Measurements from ENCODE around the gene ADTRP. TPM values are rescaled to one million over a fixed set of nuclear protein-coding genes. Genes with fewer than 3 reads are reported as not detected.

The ADTRP gene
- total and polyA plus RNA-seq, 2 of the 13 experiments (the other 11 are each of a cell fraction or from before 2014, with no cell fraction given) = not detected

- TF ChIP-seq ZBTB44 (CRISPR knock-in tag; IDR thresholded peaks at IDR 0.05) = no peak
These were observed 54.3 kb downstream of the ADTRP start (continued) for GRCh38 chr6:11724286-11724685.

GRCh38 chr6:11722805-11723631 is 55.6 kb downstream of the ADTRP start:
- in situ Hi-C loops (cut with HindIII; ENCODE audit: extremely low pct_ligation_motif_present, low pct_unique_long_range_greater_than_20kb) (no loop called here), intact Hi-C loops (cut with micrococcal nuclease; ENCODE audit: unreplicated experiment) (no loop called here)
- no peak for ATAC-seq
- H3K9ac ChIP-seq (ENCODE audit: insufficient read depth, low read depth, low read length) = no peak overlapping the region
- no peaks in the 10 kb centered on the region; a peak in 1 of 5 replicates for H3K27me3 ChIP-seq (ENCODE audit: control insufficient read depth in 1 of 2, insufficient read depth in 2 of 2, low read length in 2 of 2)
- H3K4me3 ChIP-seq (replicated peaks in 1 of 3; ENCODE audit: insufficient read depth in 1 of 3, low read depth in 2 of 3, low read length in 3 of 3) = no peak overlapping the region
- no peaks in the 10 kb centered on the region for H3K79me2 ChIP-seq (ENCODE audit: insufficient read depth, low read length)
- no peaks in the 10 kb centered on the region for H3K4me1 ChIP-seq (ENCODE audit: insufficient read depth, low read length)
- POLR2A ChIA-PET = no interaction called here
- H3K36me3 ChIP-seq (replicated peaks in 1 of 2; ENCODE audit: control insufficient read depth in 1 of 2, insufficient read depth in 2 of 2, low read length in 2 of 2) = no peaks in the 10 kb centered on the region
- no TSS peak for BruUV-seq (replicated peaks)
- CTCF ChIA-PET (ENCODE audit: low intra/inter-chr PET ratio, low total read pairs) = no interaction called here
- FAIRE-seq = no peak
- no peak for DNase-seq (ENCODE audit: low spot score)
- H4K20me1 ChIP-seq (ENCODE audit: insufficient read depth, low read length) = no peaks in the 10 kb centered on the region
- no peak overlapping the region for H3K27ac ChIP-seq (ENCODE audit: extremely low read length, insufficient read depth, low read length)
- H2AFZ ChIP-seq (ENCODE audit: low read length) = no peak overlapping the region
- H3K4me2 ChIP-seq (ENCODE audit: low read depth, low read length) = no peak overlapping the region
- 42% methylated on average over 9 of the region's 9 CpGs for WGBS (ENCODE audit: low lambda C conversion rate)
- H3K9me3 ChIP-seq (ENCODE audit: low read length) = no peaks in the 10 kb centered on the region
- TF ChIP-seq TEF (CRISPR knock-in tag; IDR thresholded peaks at IDR 0.05) (no peak), ZBED4 (CRISPR knock-in tag; IDR thresholded peaks at IDR 0.05; ENCODE audit: borderline replicate concordance) (no peak), ZNF609 (CRISPR knock-in tag; IDR thresholded peaks at IDR 0.05; ENCODE audit: borderline replicate concordance) (no peak), ZBTB7B (CRISPR knock-in tag; IDR thresholded peaks at IDR 0.05) (no peak), CREB3 (CRISPR knock-in tag; IDR thresholded peaks at IDR 0.05) (no peak), BATF2 (CRISPR knock-in tag; IDR thresholded peaks at IDR 0.05) (no peak)

Data from HepG2 (cell line).